B cell (primary cell): Measurements from ENCODE around the gene NUMA1. TPM values are rescaled to one million over a fixed set of nuclear protein-coding genes. Genes with fewer than 3 reads are reported as not detected.

Experiments used
- ATAC-seq: fragments of 200-7000 bp; cut with Tn5 transposase; one replicate; pipeline ENCODE4 v1.10.0; 2021; ENCODE audit warnings: low read depth, mild to moderate bottlenecking, moderate number of reproducible peaks, moderate library complexity
- CTCF ChIA-PET: fragments of 350-600 bp; sonication (Branson Sonifier 250); formaldehyde crosslinking; loops from one replicate; lab custom pipeline; 2021; ENCODE audit warnings: antibody characterized with exemption, inconsistent platforms; lab: Charles Lee
- POLR2A ChIA-PET: fragments of 350-600 bp; sonication (Branson Sonifier 250); formaldehyde crosslinking; loops from one replicate; lab custom pipeline; 2021; ENCODE audit warnings: antibody characterized with exemption; lab: Charles Lee
- DNase-seq: peaks from one replicate; pipeline ENCODE4 v3.0.0; 2013
- H2AFZ ChIP-seq: 2 replicates; pipeline ENCODE4 v1.6.1; 2012; ENCODE audit warnings: mild to moderate bottlenecking, low read depth, low read length; ENCODE audit not compliant: insufficient read depth, poor library complexity, severe bottlenecking
- H3K27ac ChIP-seq, 2 donors: 1 replicate in 1 of 2; 2 replicates in 1 of 2; pipeline ENCODE4 v1.5.1; 2012 to 2013; ENCODE audit warnings: low read length in 2 of 2, mild to moderate bottlenecking in 2 of 2, moderate library complexity in 1 of 2
- H3K27me3 ChIP-seq, 4 experiments: fragments of 200-600 bp in 1 of 4; sonication (generic) in 1 of 4; replicated peaks in 1 of 4; 1 replicate in 2 of 4; 2 replicates in 2 of 4; pipeline versions ENCODE4 v1.6.1 to v1.7.0; 2013 to 2016; ENCODE audit warnings: low read length in 3 of 4, mild to moderate bottlenecking in 2 of 4, mixed read lengths in 1 of 4, moderate library complexity in 1 of 4; ENCODE audit not compliant: insufficient read depth in 4 of 4, control insufficient read depth in 3 of 4; ENCODE audit errors: control extremely low read depth in 1 of 4
- H3K36me3 ChIP-seq, 2 experiments: replicated peaks in 1 of 2; 1 replicate in 1 of 2; 2 replicates in 1 of 2; pipeline versions ENCODE4 v1.6.1 to v1.7.1; 2013; ENCODE audit warnings: low read length in 1 of 2; ENCODE audit not compliant: insufficient read depth in 2 of 2, control insufficient read depth in 1 of 2; ENCODE audit errors: control extremely low read depth in 1 of 2, extremely low read depth in 1 of 2
- H3K4me1 ChIP-seq, 2 donors: fragments of 200-600 bp in 1 of 2; sonication (generic) in 1 of 2; 1 replicate in 1 of 2; 2 replicates in 1 of 2; pipeline versions ENCODE4 v1.5.1 to v1.6.1; 2013 to 2017; ENCODE audit warnings: low read length in 2 of 2; ENCODE audit not compliant: control insufficient read depth in 2 of 2, insufficient read depth in 2 of 2
- H3K4me2 ChIP-seq: replicated peaks from 2 replicates; pipeline ENCODE3; 2012; ENCODE audit warnings: mild to moderate bottlenecking, low read depth, low read length; ENCODE audit not compliant: poor library complexity, severe bottlenecking
- H3K4me3 ChIP-seq, 5 experiments: fragments of 200-600 bp in 1 of 5; sonication (generic) in 1 of 5; 1 replicate in 3 of 5; 2 replicates in 2 of 5; pipeline versions ENCODE4 v1.5.1 to v1.7.0; 2011 to 2016; ENCODE audit warnings: low read length in 4 of 5, mild to moderate bottlenecking in 4 of 5, low read depth in 2 of 5, control low read depth in 1 of 5, moderate library complexity in 1 of 5; ENCODE audit not compliant: insufficient read depth in 1 of 5; ENCODE audit errors: control extremely low read depth in 1 of 5, extremely low read depth in 1 of 5
- H3K79me2 ChIP-seq: fragments of 200-600 bp; sonication (generic); one replicate; pipeline ENCODE4 v1.6.0; 2016; ENCODE audit warnings: low read length; ENCODE audit not compliant: control insufficient read depth, insufficient read depth
- H3K9ac ChIP-seq: fragments of 200-600 bp; sonication (generic); 2 replicates; pipeline ENCODE4 v1.6.1; 2017; ENCODE audit warnings: mild to moderate bottlenecking, low read length, moderate library complexity
- H3K9me3 ChIP-seq, 3 donors: one replicate each; pipeline versions ENCODE4 v1.6.1 to v1.7.1; 2013; ENCODE audit warnings: low read length in 2 of 3; ENCODE audit not compliant: control insufficient read depth in 2 of 3, insufficient read depth in 1 of 3; ENCODE audit errors: control extremely low read depth in 1 of 3
- H4K20me1 ChIP-seq: 2 replicates; pipeline ENCODE4 v1.6.0; 2012; ENCODE audit warnings: mild to moderate bottlenecking, low read length; ENCODE audit not compliant: insufficient read depth, control insufficient read depth, poor library complexity, severe bottlenecking
- H3K27ac Mint-ChIP-seq: one replicate; pipeline ENCODE4 v1.8.0; 2021; ENCODE audit warnings: mixed read lengths
- H3K27me3 Mint-ChIP-seq: one replicate; pipeline ENCODE4 v1.8.0; 2021; ENCODE audit warnings: mixed read lengths
- H3K4me1 Mint-ChIP-seq: one replicate; pipeline ENCODE4 v1.8.0; 2021; ENCODE audit warnings: mixed read lengths
- H3K4me3 Mint-ChIP-seq: one replicate; pipeline ENCODE4 v1.8.0; 2021; ENCODE audit warnings: mixed read lengths
- H3K9me3 Mint-ChIP-seq: one replicate; pipeline ENCODE4 v1.8.0; 2022; ENCODE audit warnings: mixed read lengths; ENCODE audit not compliant: insufficient read depth
- EZH2 ChIP-seq: IDR thresholded peaks from 2 replicates; pipeline ENCODE4 v1.6.1; 2012; ENCODE audit warnings: borderline replicate concordance, low read depth, mild to moderate bottlenecking, moderate library complexity, low read length; ENCODE audit not compliant: insufficient read depth, poor library complexity, severe bottlenecking
- WGBS: methylation state at CpG from one replicate; pipeline ENCODE4 v1.1.5; 2013; ENCODE audit warnings: missing lambda C conversion rate; ENCODE audit not compliant: insufficient coverage; 5-methylcytosine and 5-hydroxymethylcytosine counted together
- intact Hi-C: fragments of 100-400 bp; cut with micrococcal nuclease; formaldehyde crosslinking; loops from one replicate; pipeline ENCODE4 v1.10.0; 2022
- polyA plus RNA-seq: library from polyadenylated mRNA; depleted of rRNA; stranded (reverse); fragments of >200 nt; gene quantifications from 2 replicates; pipeline ENCODE4 v1.2.3, GENCODE V29; 2012
- total RNA-seq, 2 donors: library from RNA; stranded (reverse); fragments of 120-200 nt in 1 of 2; gene quantifications; 1 replicate in 1 of 2; 2 replicates in 1 of 2; pipeline versions ENCODE4 v1.2.3 to v1.2.4, GENCODE V29; 2013 to 2022
- TF ChIP-seq, protein P1 (sequence below): fragments of 200-600 bp; IDR thresholded peaks from one replicate; pipeline ENCODE4 v1.8.0; 2022; ENCODE audit warnings: antibody characterized with exemption, mild to moderate bottlenecking

The NUMA1 gene
- total and polyA plus RNA-seq, 2 donors (not counting 1 experiment from before 2014, with no cell fraction given): 186 to 300 TPM

DNA sequence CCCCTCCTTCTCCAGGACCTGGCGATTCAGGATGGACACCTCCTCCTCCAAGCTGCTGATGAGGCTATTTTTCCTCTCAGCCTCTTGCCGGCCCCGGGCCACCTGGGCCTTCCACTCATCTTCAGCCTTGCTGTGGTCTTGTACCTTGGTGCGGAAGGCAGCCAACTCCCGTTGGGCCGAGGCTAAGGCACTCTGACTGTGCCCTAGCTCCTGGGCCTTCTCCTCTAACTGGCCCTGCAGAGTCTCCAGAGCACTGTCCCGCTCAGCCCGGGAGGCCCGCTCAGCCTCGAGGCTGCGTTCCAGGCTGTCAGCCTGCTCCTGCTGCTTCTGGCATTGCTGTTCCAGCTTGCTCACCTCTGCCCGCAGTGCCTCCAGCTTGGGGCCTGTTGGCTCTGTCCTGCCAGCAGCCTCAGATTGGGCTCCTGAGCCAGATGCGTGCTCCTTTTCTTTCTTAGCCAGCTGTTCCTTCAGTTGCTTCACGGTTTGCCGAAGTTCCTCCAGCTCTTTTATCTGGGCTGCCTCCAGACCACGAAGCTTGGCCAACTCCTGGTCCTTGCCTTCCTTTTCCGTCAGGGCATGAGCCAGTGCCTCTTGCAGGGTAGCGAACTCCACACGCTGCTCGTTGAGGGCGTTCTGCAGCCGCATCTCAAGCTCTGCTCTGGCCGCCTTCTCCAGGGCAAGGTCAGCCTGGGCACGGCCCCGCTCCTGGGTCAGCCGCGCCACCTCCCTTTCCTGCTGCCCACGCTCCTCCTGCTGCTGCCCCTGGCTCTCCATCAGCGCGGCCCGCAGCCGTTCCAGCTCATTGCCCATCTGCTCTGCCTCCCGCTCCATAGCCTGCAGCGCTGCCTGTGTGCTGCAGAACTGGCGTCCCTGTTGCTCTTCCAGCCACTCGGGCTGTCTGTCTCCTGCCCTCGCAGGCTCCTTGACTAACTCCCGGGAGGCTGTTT, 66.3 kb downstream of the NUMA1 start:
- H3K4me3 Mint-ChIP-seq: no peak overlapping the region
- CTCF ChIA-PET: interaction anchor here (1.1 to 6.2 kb wide), 4 partner anchors 11 to 46 kb away, joined by 3 to 77 read pairs (median 20); no protein-coding TSS in a partner anchor
- 97% methylated on average over 38 of the region's 38 CpGs for WGBS

More for the DNA sequence above, 66.3 kb downstream of the NUMA1 start:
- no peaks in the 10 kb centered on the region for H3K27me3 Mint-ChIP-seq
- no peaks in the 10 kb centered on the region for H3K4me1 ChIP-seq
- no peak overlapping the region for H3K27ac ChIP-seq
- H3K4me2 ChIP-seq: no peak overlapping the region
- no peak overlapping the region for H3K9ac ChIP-seq
- TF ChIP-seq, protein P1, sequence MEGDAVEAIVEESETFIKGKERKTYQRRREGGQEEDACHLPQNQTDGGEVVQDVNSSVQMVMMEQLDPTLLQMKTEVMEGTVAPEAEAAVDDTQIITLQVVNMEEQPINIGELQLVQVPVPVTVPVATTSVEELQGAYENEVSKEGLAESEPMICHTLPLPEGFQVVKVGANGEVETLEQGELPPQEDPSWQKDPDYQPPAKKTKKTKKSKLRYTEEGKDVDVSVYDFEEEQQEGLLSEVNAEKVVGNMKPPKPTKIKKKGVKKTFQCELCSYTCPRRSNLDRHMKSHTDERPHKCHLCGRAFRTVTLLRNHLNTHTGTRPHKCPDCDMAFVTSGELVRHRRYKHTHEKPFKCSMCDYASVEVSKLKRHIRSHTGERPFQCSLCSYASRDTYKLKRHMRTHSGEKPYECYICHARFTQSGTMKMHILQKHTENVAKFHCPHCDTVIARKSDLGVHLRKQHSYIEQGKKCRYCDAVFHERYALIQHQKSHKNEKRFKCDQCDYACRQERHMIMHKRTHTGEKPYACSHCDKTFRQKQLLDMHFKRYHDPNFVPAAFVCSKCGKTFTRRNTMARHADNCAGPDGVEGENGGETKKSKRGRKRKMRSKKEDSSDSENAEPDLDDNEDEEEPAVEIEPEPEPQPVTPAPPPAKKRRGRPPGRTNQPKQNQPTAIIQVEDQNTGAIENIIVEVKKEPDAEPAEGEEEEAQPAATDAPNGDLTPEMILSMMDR: no peak
- TF ChIP-seq EZH2: no peak
- ATAC-seq (no peak), DNase-seq (no peak)
- intact Hi-C loops: no loop called here
- POLR2A ChIA-PET: no interaction called here
- H3K36me3 ChIP-seq: peaks cover 1 to 100% of the 10 kb centered on the region in 2 experiments
- H2AFZ ChIP-seq: no peak overlapping the region
- H3K79me2 ChIP-seq: peaks cover 13% of the 10 kb centered on the region
- no peak overlapping the region for H3K4me3 ChIP-seq
- no peaks in the 10 kb centered on the region for H3K4me1 Mint-ChIP-seq
- H3K27ac Mint-ChIP-seq: no peak overlapping the region
- no peaks in the 10 kb centered on the region for H3K9me3 ChIP-seq
- H3K9me3 Mint-ChIP-seq: no peaks in the 10 kb centered on the region
- H4K20me1 ChIP-seq: peaks cover 85% of the 10 kb centered on the region
- H3K27me3 ChIP-seq: no peaks in the 10 kb centered on the region
